SK-N-SH (cell line): Measurements from ENCODE around the gene ZGLP1. TPM values are rescaled to one million over a fixed set of nuclear protein-coding genes. Genes with fewer than 3 reads are reported as not detected.
A peak's percentile ranks its signal among the peaks of the same experiment; 100 is the strongest.

Experiments
- CTCF ChIA-PET: fragments of 300-600, 350-600 bp; formaldehyde crosslinking; extraction: SDS; loops from one replicate; lab custom pipeline; 2021; lab: Yijun Ruan, JAX
- POLR2A ChIA-PET: fragments of 350-600 bp; sonication (Branson Sonifier 250); formaldehyde crosslinking; extraction: SDS; loops from one replicate; lab custom pipeline; 2020; ENCODE audit warnings: antibody characterized with exemption, inconsistent platforms; lab: Yijun Ruan, JAX
- DNase-seq: peaks from one replicate; pipeline ENCODE4 v3.0.0; 2012
- H2AFZ ChIP-seq: fragments of 200-600 bp; sonication (generic); 2 replicates; pipeline ENCODE4 v1.8.1; 2016; ENCODE audit warnings: antibody characterized with exemption, mild to moderate bottlenecking, low read depth
- H3F3A ChIP-seq: fragments of 200-600 bp; sonication (generic); replicated peaks from 2 replicates; pipeline ENCODE3; 2016; ENCODE audit warnings: antibody characterized with exemption, mild to moderate bottlenecking; ENCODE audit not compliant: insufficient read depth
- H3K27ac ChIP-seq, 2 experiments: fragments of 200-500 bp in 1 of 2; fragments of 200-600 bp in 1 of 2; sonication (Bioruptor generic) in 1 of 2; sonication (generic), shearing (Covaris generic) in 1 of 2; 2 replicates each; pipeline versions ENCODE4 v1.5.1 to v1.6.1; 2014 to 2016; ENCODE audit warnings: low read depth in 2 of 2, inconsistent platforms in 1 of 2, low read length in 1 of 2, mild to moderate bottlenecking in 1 of 2, mixed read lengths in 1 of 2
- H3K27me3 ChIP-seq: fragments of 200-600 bp; sonication (generic), shearing (Covaris generic); 2 replicates; pipeline ENCODE4 v1.6.1; 2016; ENCODE audit warnings: mixed run types; ENCODE audit not compliant: insufficient read depth
- H3K36me3 ChIP-seq, 2 experiments: fragments of 200-500 bp in 1 of 2; fragments of 200-600 bp in 1 of 2; sonication (Bioruptor generic) in 1 of 2; sonication (generic) in 1 of 2; replicated peaks in 1 of 2; 2 replicates each; pipeline versions ENCODE3 to v1.5.1; 2014 to 2016; ENCODE audit warnings: low read length in 1 of 2, mild to moderate bottlenecking in 1 of 2; ENCODE audit not compliant: insufficient read depth in 2 of 2, control insufficient read depth in 1 of 2
- H3K4me1 ChIP-seq, 2 experiments: fragments of 200-500 bp in 1 of 2; fragments of 200-600 bp in 1 of 2; sonication (Bioruptor generic) in 1 of 2; sonication (generic), shearing (Covaris generic) in 1 of 2; 2 replicates each; pipeline versions ENCODE4 v1.5.1 to v1.6.1; 2014 to 2016; ENCODE audit warnings: low read depth in 1 of 2, low read length in 1 of 2, mixed run types in 1 of 2; ENCODE audit not compliant: insufficient read depth in 2 of 2, control insufficient read depth in 1 of 2
- H3K4me2 ChIP-seq: fragments of 200-600 bp; sonication (generic), shearing (Covaris generic); 2 replicates; pipeline ENCODE4 v1.6.1; 2017; ENCODE audit warnings: mixed run types
- H3K4me3 ChIP-seq, 2 experiments: fragments of 200-500 bp in 1 of 2; fragments of 200-600 bp in 1 of 2; sonication (Bioruptor generic) in 1 of 2; sonication (generic), shearing (Covaris generic) in 1 of 2; 2 replicates each; pipeline versions ENCODE4 v1.5.1 to v1.8.1; 2014 to 2016; ENCODE audit warnings: low read depth in 2 of 2, inconsistent platforms in 1 of 2, low read length in 1 of 2, mild to moderate bottlenecking in 1 of 2, mixed read lengths in 1 of 2, moderate library complexity in 1 of 2
- H3K79me2 ChIP-seq: fragments of 200-600 bp; sonication (generic); 2 replicates; pipeline ENCODE4 v1.8.1; 2017; ENCODE audit warnings: mild to moderate bottlenecking; ENCODE audit not compliant: insufficient read depth
- H3K9ac ChIP-seq: fragments of 200-600 bp; sonication (generic); 2 replicates; pipeline ENCODE4 v1.6.1; 2017; ENCODE audit warnings: mixed run types
- H3K9me2 ChIP-seq: fragments of 200-600 bp; sonication (generic); 2 replicates; pipeline ENCODE4 v1.6.1; 2017; ENCODE audit warnings: mixed run types
- H3K9me3 ChIP-seq: fragments of 200-600 bp; sonication (generic); 2 replicates; pipeline ENCODE4 v1.6.1; 2017; ENCODE audit warnings: mixed run types, mild to moderate bottlenecking, moderate library complexity
- H4K20me1 ChIP-seq: fragments of 200-600 bp; sonication (generic); 2 replicates; pipeline ENCODE4 v1.6.1; 2017; ENCODE audit warnings: mild to moderate bottlenecking, mixed run types; ENCODE audit not compliant: insufficient read depth
- CTCF ChIP-seq: fragments of 200-600 bp; sonication (generic); IDR thresholded peaks from 2 replicates; pipeline ENCODE4 v1.6.1; 2017; ENCODE audit warnings: antibody characterized with exemption, mild to moderate bottlenecking, moderate library complexity
- EZH2phosphoT487 ChIP-seq: fragments of 200-600 bp; sonication (generic); IDR thresholded peaks from 2 replicates; pipeline ENCODE4 v1.6.1; 2017; ENCODE audit warnings: low read depth, mixed run types, mild to moderate bottlenecking, antibody characterized with exemption, moderate library complexity, borderline replicate concordance
- FOSL2 ChIP-seq: IDR thresholded peaks from 2 replicates; pipeline ENCODE4 v1.4.0; 2012; ENCODE audit warnings: low read depth, mild to moderate bottlenecking, moderate library complexity, borderline replicate concordance
- FOXM1 ChIP-seq: IDR thresholded peaks from 2 replicates; pipeline ENCODE4 v1.4.0; 2012; ENCODE audit warnings: low read depth, mild to moderate bottlenecking
- GABPA ChIP-seq: IDR thresholded peaks from 2 replicates; pipeline ENCODE4 v1.4.0; 2012; ENCODE audit warnings: low read depth, mild to moderate bottlenecking
- MXI1 ChIP-seq: IDR thresholded peaks from 2 replicates; pipeline ENCODE4 v1.6.1; 2012; ENCODE audit warnings: mild to moderate bottlenecking, low read depth, low read length, improper control_type of control experiment
- NFIC ChIP-seq: IDR thresholded peaks from 2 replicates; pipeline ENCODE4 v1.4.0; 2012; ENCODE audit warnings: borderline replicate concordance
- POLR2AphosphoS5 ChIP-seq: IDR thresholded peaks from 2 replicates; pipeline ENCODE4 v1.6.1; 2012; ENCODE audit warnings: low read depth, low read length
- RCOR1 ChIP-seq: fragments of 150-350 bp; IDR thresholded peaks from 2 replicates; pipeline ENCODE4 v1.6.1; 2017; ENCODE audit warnings: antibody characterized with exemption, low read length
- SIN3A ChIP-seq: IDR thresholded peaks from 2 replicates; pipeline ENCODE4 v1.6.1; 2012; ENCODE audit warnings: low read depth, mild to moderate bottlenecking, low read length, moderate library complexity, borderline replicate concordance
- TEAD4 ChIP-seq: IDR thresholded peaks from 2 replicates; pipeline ENCODE4 v1.4.0; 2012; ENCODE audit warnings: mild to moderate bottlenecking, borderline replicate concordance; ENCODE audit not compliant: insufficient read depth
- WGBS: methylation state at CpG from one replicate; pipeline ENCODE4 v1.1.6; 2017; ENCODE audit warnings: low lambda C conversion rate; 5-methylcytosine and 5-hydroxymethylcytosine counted together
- polyA plus RNA-seq, 3 experiments: library from polyadenylated mRNA; depleted of rRNA; stranded (reverse); fragments of >200 nt; gene quantifications; 2 replicates each; pipeline ENCODE4 v1.2.3, GENCODE V29; 2012
- TF ChIP-seq, protein P1 (sequence below): IDR thresholded peaks from 2 replicates; pipeline ENCODE4 v1.4.0; 2012; ENCODE audit warnings: low read depth
- TF ChIP-seq, protein P2 (sequence below): IDR thresholded peaks from 2 replicates; pipeline ENCODE4 v1.4.0; 2012; ENCODE audit warnings: low read depth, borderline replicate concordance
- TF ChIP-seq, protein P3 (sequence below): IDR thresholded peaks from 2 replicates; pipeline ENCODE4 v1.4.0; 2012; ENCODE audit warnings: low read depth, borderline replicate concordance

ZGLP1 gene
- polyA plus RNA-seq, 1 of the 3 experiments (the other 2 are of a cell fraction) = 1.8 TPM

DNA sequence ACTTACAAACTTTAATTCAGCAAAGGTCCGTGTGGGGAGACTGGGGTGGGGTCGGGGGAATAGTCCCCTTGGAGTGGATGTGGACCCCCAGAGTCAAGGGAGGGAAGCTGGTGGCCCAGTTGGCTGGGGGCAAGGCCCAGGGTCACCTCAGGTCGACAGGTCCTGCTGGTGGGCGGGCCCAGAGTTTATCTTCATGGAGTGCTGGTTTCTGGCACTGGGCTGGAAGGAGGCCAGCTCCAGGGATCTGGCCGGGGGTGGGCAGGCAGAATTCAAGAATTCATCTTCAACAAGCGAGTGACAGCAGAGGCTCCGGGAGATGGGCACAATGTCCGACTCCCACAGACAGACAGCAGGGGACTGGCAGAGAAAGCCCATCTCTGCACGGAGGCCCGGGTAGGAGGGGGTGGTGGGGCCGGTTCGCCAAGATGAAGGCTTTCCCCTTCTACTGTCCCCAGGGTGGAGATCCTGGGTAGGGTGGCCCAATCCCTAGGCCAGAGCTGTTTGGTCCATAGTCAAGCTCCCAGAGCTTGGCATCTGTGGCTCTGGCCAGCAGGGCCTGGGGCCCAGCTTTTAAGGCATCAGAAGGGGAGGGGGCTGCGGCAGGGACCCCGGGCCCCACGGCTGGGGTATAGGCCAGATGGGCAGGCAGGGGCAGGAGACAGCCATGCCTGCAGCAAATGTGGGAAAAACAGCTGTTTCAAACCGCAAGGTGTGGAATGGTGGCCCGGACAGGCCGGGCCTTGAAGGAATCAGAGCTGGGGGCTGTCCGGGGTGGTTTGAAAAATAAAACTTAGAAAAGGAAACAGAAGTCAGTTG lies 6.8 kb upstream of the ZGLP1 start:
- POLR2A ChIA-PET = interaction anchor here (0.8 to 1.4 kb wide), 4 partner anchors 9 to 64 kb away, joined by 3 to 8 read pairs (median 4); partner anchors contain the start of genes ICAM1, RAVER1 and TYK2
- peak overlapping the region; percentile 86; the same call in 1 of the 2 replicates for H2AFZ ChIP-seq
- peak overlapping the region; percentile 37 to 85 for H3K27ac ChIP-seq
- H3K4me1 ChIP-seq = peaks cover 0 to 17% of the 10 kb centered on the region in 2 experiments; a peak in 1 of 4 replicates
- peaks cover 12% of the 10 kb centered on the region; the same call in 1 of the 2 replicates for H3K79me2 ChIP-seq
- H3K4me3 ChIP-seq = peak overlapping the region; percentile 73 to 79; a peak in 3 of 4 replicates
- DNase-seq = peak; percentile 88
- H3K4me2 ChIP-seq = peak overlapping the region; percentile 87; the same call in 1 of the 2 replicates
- H3K9me3 ChIP-seq = no peaks in the 10 kb centered on the region
- no peaks in the 10 kb centered on the region for H4K20me1 ChIP-seq
- WGBS = 47% methylated on average over 13 of the region's 19 CpGs
- no peaks in the 10 kb centered on the region for H3K27me3 ChIP-seq
- peaks cover 4 to 28% of the 10 kb centered on the region in 2 experiments for H3K36me3 ChIP-seq
- TF ChIP-seq RCOR1 (no peak), SIN3A (no peak), FOXM1 (no peak), TEAD4 (no peak), POLR2AphosphoS5 (no peak), CTCF (no peak), NFIC (no peak), EZH2phosphoT487 (no peak), FOSL2 (no peak), MXI1 (no peak), GABPA (no peak)
- TF ChIP-seq, protein P1, sequence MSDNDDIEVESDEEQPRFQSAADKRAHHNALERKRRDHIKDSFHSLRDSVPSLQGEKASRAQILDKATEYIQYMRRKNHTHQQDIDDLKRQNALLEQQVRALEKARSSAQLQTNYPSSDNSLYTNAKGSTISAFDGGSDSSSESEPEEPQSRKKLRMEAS = no peak
- TF ChIP-seq, protein P2, sequence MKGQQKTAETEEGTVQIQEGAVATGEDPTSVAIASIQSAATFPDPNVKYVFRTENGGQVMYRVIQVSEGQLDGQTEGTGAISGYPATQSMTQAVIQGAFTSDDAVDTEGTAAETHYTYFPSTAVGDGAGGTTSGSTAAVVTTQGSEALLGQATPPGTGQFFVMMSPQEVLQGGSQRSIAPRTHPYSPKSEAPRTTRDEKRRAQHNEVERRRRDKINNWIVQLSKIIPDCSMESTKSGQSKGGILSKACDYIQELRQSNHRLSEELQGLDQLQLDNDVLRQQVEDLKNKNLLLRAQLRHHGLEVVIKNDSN = no peak
- TF ChIP-seq, protein P3, sequence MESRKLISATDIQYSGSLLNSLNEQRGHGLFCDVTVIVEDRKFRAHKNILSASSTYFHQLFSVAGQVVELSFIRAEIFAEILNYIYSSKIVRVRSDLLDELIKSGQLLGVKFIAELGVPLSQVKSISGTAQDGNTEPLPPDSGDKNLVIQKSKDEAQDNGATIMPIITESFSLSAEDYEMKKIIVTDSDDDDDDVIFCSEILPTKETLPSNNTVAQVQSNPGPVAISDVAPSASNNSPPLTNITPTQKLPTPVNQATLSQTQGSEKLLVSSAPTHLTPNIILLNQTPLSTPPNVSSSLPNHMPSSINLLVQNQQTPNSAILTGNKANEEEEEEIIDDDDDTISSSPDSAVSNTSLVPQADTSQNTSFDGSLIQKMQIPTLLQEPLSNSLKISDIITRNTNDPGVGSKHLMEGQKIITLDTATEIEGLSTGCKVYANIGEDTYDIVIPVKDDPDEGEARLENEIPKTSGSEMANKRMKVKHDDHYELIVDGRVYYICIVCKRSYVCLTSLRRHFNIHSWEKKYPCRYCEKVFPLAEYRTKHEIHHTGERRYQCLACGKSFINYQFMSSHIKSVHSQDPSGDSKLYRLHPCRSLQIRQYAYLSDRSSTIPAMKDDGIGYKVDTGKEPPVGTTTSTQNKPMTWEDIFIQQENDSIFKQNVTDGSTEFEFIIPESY = no peak
- H3F3A ChIP-seq = peaks cover 6% of the 10 kb centered on the region
- H3K9ac ChIP-seq = peak overlapping the region; percentile 68; the same call in 1 of the 2 replicates
- CTCF ChIA-PET = interaction anchor here (0.9 to 3.2 kb wide), 7 partner anchors 14 to 74 kb away, joined by 3 to 16 read pairs (median 3); partner anchors contain the start of gene ICAM1
- no peaks in the 10 kb centered on the region for H3K9me2 ChIP-seq
